KMS-11 (cell line): ENCODE data around the gene ATP10B.

Experiments
- H2AFZ ChIP-seq: fragments of 200-600 bp; sonication (generic); 2 replicates; pipeline ENCODE4 v1.6.1; 2016; ENCODE audit warnings: antibody characterized with exemption, mixed run types, low read depth
- H3K27ac ChIP-seq: fragments of 200-600 bp; sonication (generic); 2 replicates; pipeline ENCODE4 v1.6.1; 2016; ENCODE audit warnings: mild to moderate bottlenecking, mixed run types
- H3K27me3 ChIP-seq: fragments of 200-600 bp; sonication (generic); 2 replicates; pipeline ENCODE4 v1.6.1; 2017; ENCODE audit warnings: mild to moderate bottlenecking, low read depth, mixed run types, moderate library complexity; ENCODE audit not compliant: insufficient read depth
- H3K36me3 ChIP-seq: fragments of 200-600 bp; sonication (generic); 2 replicates; pipeline ENCODE4 v1.6.1; 2017; ENCODE audit warnings: mild to moderate bottlenecking, mixed run types; ENCODE audit not compliant: insufficient read depth
- H3K4me1 ChIP-seq: fragments of 200-600 bp; sonication (generic); 2 replicates; pipeline ENCODE4 v1.6.1; 2016; ENCODE audit warnings: mild to moderate bottlenecking, low read depth, mixed run types; ENCODE audit not compliant: poor library complexity, severe bottlenecking
- H3K4me2 ChIP-seq: fragments of 200-600 bp; sonication (generic); 2 replicates; pipeline ENCODE4 v1.7.0; 2016; ENCODE audit warnings: mild to moderate bottlenecking, mixed run types
- H3K4me3 ChIP-seq: fragments of 200-600 bp; sonication (generic); IDR thresholded peaks from 2 replicates; pipeline ENCODE4 v1.6.1; 2017; ENCODE audit warnings: low read depth, low read length, mixed read lengths; ENCODE audit not compliant: insufficient read depth
- H3K79me2 ChIP-seq: fragments of 200-600 bp; sonication (generic); 2 replicates; pipeline ENCODE4 v1.6.1; 2016; ENCODE audit warnings: low read depth, mixed run types; ENCODE audit not compliant: insufficient read depth
- H3K9ac ChIP-seq: fragments of 200-600 bp; sonication (generic); 2 replicates; pipeline ENCODE4 v1.6.1; 2016; ENCODE audit warnings: mild to moderate bottlenecking, mixed run types
- H4K20me1 ChIP-seq: fragments of 200-600 bp; sonication (generic); 2 replicates; pipeline ENCODE4 v1.6.1; 2016; ENCODE audit warnings: mild to moderate bottlenecking, mixed run types; ENCODE audit not compliant: insufficient read depth
- TF ChIP-seq, protein P1 (sequence below): fragments of 200-600 bp; sonication (generic); conservative IDR thresholded peaks from 2 replicates; pipeline ENCODE4 v1.6.1; 2017; ENCODE audit warnings: low read depth, mild to moderate bottlenecking, antibody characterized with exemption, low read length, moderate library complexity, mixed read lengths

Gene ATP10B

DNA sequence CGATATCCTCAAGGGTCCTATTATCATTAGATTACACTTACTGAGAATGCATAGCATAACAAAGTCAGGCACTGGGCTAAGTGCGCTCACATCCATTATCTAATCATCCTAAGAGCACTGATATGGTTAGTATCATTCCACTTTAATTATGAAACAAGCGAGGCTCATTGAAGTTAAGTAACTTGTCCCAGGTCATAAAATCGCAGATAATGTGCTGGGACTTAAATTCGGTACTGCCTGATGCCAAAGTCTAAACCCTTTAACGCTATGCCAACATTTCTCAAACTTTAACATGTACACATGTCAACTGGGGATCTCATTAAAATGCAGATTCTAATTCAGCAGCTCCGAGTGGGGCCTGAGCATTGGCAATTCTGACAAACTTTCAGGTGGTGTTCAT lies 225.7 kb downstream of the ATP10B start:
- TF ChIP-seq, protein P1, sequence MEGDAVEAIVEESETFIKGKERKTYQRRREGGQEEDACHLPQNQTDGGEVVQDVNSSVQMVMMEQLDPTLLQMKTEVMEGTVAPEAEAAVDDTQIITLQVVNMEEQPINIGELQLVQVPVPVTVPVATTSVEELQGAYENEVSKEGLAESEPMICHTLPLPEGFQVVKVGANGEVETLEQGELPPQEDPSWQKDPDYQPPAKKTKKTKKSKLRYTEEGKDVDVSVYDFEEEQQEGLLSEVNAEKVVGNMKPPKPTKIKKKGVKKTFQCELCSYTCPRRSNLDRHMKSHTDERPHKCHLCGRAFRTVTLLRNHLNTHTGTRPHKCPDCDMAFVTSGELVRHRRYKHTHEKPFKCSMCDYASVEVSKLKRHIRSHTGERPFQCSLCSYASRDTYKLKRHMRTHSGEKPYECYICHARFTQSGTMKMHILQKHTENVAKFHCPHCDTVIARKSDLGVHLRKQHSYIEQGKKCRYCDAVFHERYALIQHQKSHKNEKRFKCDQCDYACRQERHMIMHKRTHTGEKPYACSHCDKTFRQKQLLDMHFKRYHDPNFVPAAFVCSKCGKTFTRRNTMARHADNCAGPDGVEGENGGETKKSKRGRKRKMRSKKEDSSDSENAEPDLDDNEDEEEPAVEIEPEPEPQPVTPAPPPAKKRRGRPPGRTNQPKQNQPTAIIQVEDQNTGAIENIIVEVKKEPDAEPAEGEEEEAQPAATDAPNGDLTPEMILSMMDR: no peak
- H3K9ac ChIP-seq: no peak overlapping the region
- no peak overlapping the region for H2AFZ ChIP-seq
- H4K20me1 ChIP-seq: no peaks in the 10 kb centered on the region
- no peak overlapping the region for H3K4me2 ChIP-seq
- H3K4me1 ChIP-seq: peaks cover 11% of the 10 kb centered on the region
- H3K4me3 ChIP-seq: no peak overlapping the region
- H3K79me2 ChIP-seq: no peaks in the 10 kb centered on the region
- H3K27me3 ChIP-seq: no peaks in the 10 kb centered on the region
- H3K27ac ChIP-seq: no peak overlapping the region
- no peaks in the 10 kb centered on the region for H3K36me3 ChIP-seq

DNA sequence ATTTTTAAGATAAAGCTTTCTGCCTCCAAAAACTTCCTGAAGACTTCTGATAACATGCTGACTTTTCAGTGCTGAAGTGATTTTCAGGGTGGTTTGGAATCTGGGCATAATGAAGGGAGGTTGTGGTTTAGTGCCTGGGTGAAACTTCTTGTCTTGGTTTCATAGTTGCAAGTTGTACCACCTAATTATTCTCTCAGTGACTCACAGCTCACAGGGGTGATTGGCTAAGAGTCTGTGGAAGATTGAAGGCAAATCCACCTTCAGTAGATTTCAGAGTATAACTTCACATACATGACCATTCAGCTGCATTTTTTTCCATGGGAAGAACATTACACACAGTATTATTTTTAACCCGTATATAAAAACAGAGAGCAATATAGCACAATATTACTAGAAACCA lies 230.5 kb downstream of the ATP10B start:
- peaks cover 15% of the 10 kb centered on the region for H3K4me1 ChIP-seq
- no peaks in the 10 kb centered on the region for H3K36me3 ChIP-seq

DNA sequence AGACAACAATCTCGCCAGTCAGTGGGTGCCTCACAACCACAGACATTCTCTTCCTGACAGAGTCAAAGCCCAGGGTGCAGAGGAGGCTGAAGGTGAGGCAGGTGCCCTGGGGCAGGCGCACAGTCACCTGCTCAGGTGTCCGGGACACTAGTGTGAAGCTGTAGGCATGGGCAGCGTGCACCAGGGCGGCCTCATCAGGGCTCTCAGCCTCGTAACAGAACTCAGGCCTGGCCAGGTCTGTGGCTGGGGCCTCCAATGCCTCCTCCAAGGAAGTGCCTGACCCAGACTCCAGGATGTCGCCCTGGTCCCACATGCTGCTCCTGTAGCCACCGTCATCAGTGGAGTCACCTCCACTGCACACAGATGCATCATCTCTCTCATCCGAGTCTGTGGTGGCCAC lies 231.6 kb downstream of the ATP10B start:
- no peaks in the 10 kb centered on the region for H4K20me1 ChIP-seq
- no peaks in the 10 kb centered on the region for H3K79me2 ChIP-seq
- H3K9ac ChIP-seq: no peak overlapping the region
- H3K27ac ChIP-seq: no peak overlapping the region
- H3K27me3 ChIP-seq: no peaks in the 10 kb centered on the region
- TF ChIP-seq, protein P1: no peak
- peaks cover 15% of the 10 kb centered on the region for H3K4me1 ChIP-seq
- H2AFZ ChIP-seq: no peak overlapping the region
- no peaks in the 10 kb centered on the region for H3K36me3 ChIP-seq
- H3K4me2 ChIP-seq: no peak overlapping the region
- H3K4me3 ChIP-seq: no peak overlapping the region

More for the DNA sequence above, 230.5 kb downstream of the ATP10B start:
- peak overlapping the region; percentile 8; the same call in 1 of the 2 replicates for H3K4me2 ChIP-seq
- H3K79me2 ChIP-seq: no peaks in the 10 kb centered on the region
- H3K4me3 ChIP-seq: no peak overlapping the region
- no peak overlapping the region for H3K27ac ChIP-seq
- H2AFZ ChIP-seq: no peak overlapping the region
- H4K20me1 ChIP-seq: no peaks in the 10 kb centered on the region
- H3K9ac ChIP-seq: no peak overlapping the region
- no peaks in the 10 kb centered on the region for H3K27me3 ChIP-seq
- TF ChIP-seq, protein P1: no peak

DNA sequence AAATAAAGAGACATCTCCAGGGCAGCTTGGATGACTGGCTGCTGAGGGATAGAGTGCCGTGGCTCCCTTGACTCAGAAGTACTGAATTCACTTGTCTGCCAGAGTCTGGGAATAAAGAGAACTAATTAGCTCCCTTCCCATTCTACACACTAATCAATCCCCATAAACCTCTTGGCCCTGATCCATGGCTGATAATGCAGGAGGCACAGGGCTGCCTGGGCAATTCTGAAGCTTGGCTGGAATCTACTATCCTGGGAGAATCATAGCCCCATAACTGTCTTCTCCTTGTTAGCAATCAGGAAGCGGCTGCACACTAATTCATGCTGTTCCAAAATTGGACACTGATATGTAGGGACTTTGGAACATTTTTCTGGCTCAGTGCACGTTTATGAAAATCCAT lies 232.6 kb downstream of the ATP10B start:
- no peak overlapping the region for H3K4me2 ChIP-seq
- H2AFZ ChIP-seq: no peak overlapping the region
- no peak overlapping the region for H3K27ac ChIP-seq
- no peak overlapping the region for H3K4me3 ChIP-seq
- no peaks in the 10 kb centered on the region for H3K27me3 ChIP-seq
- H4K20me1 ChIP-seq: no peaks in the 10 kb centered on the region
- H3K36me3 ChIP-seq: no peaks in the 10 kb centered on the region
- TF ChIP-seq, protein P1: no peak
- H3K4me1 ChIP-seq: peaks cover 15% of the 10 kb centered on the region
- H3K79me2 ChIP-seq: no peaks in the 10 kb centered on the region
- H3K9ac ChIP-seq: no peak overlapping the region
